Fibroblast of the aortic adventitia (primary cell): ENCODE data around the gene KCNMB1. TPM values are rescaled to one million over a fixed set of nuclear protein-coding genes. Genes with fewer than 3 reads are reported as not detected.

Experiments used
- DNase-seq: peaks from one replicate; pipeline ENCODE4 v3.0.0-alpha.2; 2010; ENCODE audit warnings: low read depth
- H3K4me3 ChIP-seq: 2 replicates; pipeline ENCODE4 v1.5.1; 2011; ENCODE audit warnings: low read depth, mild to moderate bottlenecking, control low read depth, low read length, moderate library complexity
- CTCF ChIP-seq: IDR thresholded peaks from 2 replicates; pipeline ENCODE4 v1.5.1; 2011; ENCODE audit warnings: mild to moderate bottlenecking, low read length, control low read depth, inconsistent platforms; ENCODE audit not compliant: insufficient read depth
- total RNA-seq: library from RNA; depleted of rRNA; stranded (reverse); fragments of >200 nt; gene quantifications from 2 replicates; pipeline ENCODE4 v1.2.3, GENCODE V29; 2012; ENCODE audit warnings: low replicate concordance

KCNMB1 gene
- total RNA-seq, 1 donor = not detected

GRCh38 chr5:170408226-170408625 lies 19.1 kb upstream of the KCNMB1 start:
- no peak for TF ChIP-seq CTCF
- no peak for DNase-seq
- H3K4me3 ChIP-seq = no peak overlapping the region

- H3K4me3 ChIP-seq = no peak overlapping the region
- no peak for DNase-seq
- no peak for TF ChIP-seq CTCF
Observed at GRCh38 chr5:170407062-170407461, 17.9 kb upstream of the KCNMB1 start.

- H3K4me3 ChIP-seq = no peak overlapping the region
- TF ChIP-seq CTCF = no peak
- DNase-seq = no peak
Observed at GRCh38 chr5:170405817-170406216, 16.6 kb upstream of the KCNMB1 start.

- TF ChIP-seq CTCF = no peak
Observed at GRCh38 chr5:170404398-170404797, 15.2 kb upstream of the KCNMB1 start.

GRCh38 chr5:170403675-170404074 lies 14.5 kb upstream of the KCNMB1 start:
- no peak for DNase-seq
- no peak for TF ChIP-seq CTCF

More at GRCh38 chr5:170404398-170404797, 15.2 kb upstream of the KCNMB1 start:
- no peak overlapping the region for H3K4me3 ChIP-seq
- DNase-seq = no peak

GRCh38 chr5:170402508-170402907 lies 13.3 kb upstream of the KCNMB1 start:
- no peak for DNase-seq
- no peak for TF ChIP-seq CTCF
- no peak overlapping the region for H3K4me3 ChIP-seq

More at GRCh38 chr5:170403675-170404074, 14.5 kb upstream of the KCNMB1 start:
- no peak overlapping the region for H3K4me3 ChIP-seq

- H3K4me3 ChIP-seq = no peak overlapping the region
- no peak for TF ChIP-seq CTCF
- DNase-seq = no peak
Observed at GRCh38 chr5:170397059-170397458, 7.9 kb upstream of the KCNMB1 start.
